Heart left ventricle (tissue), 16 donors: ENCODE results near the gene MTIF3. TPM values are rescaled to one million over a fixed set of nuclear protein-coding genes. Genes with fewer than 3 reads are reported as not detected.

Experiments used
- ATAC-seq, 4 donors: fragments of 200-7000 bp; cut with Tn5 transposase; one replicate each; pipeline ENCODE4 v1.9.1; 2020 to 2022; ENCODE audit warnings: moderate library complexity in 4 of 4, mild to moderate bottlenecking in 3 of 4, moderate number of reproducible peaks in 1 of 4
- DNase-seq, 5 donors: peaks; one replicate each; pipeline ENCODE4 v3.0.0-alpha.2; 2020
- H3K27ac ChIP-seq, 12 donors: fragments of 200-600 bp; sonication (generic) in 4 of 12; one replicate each; pipeline versions ENCODE4 v1.5.0 to v1.8.0; 2016 to 2022; ENCODE audit warnings: mild to moderate bottlenecking in 2 of 12
- H3K27me3 ChIP-seq, 9 donors: fragments of 200-600 bp; sonication (generic) in 2 of 9; one replicate each; pipeline versions ENCODE4 v1.5.1 to v1.8.0; 2016 to 2022; ENCODE audit warnings: mild to moderate bottlenecking in 3 of 9
- H3K36me3 ChIP-seq, 9 donors: fragments of 200-600 bp; sonication (generic) in 2 of 9; one replicate each; pipeline versions ENCODE4 v1.5.0 to v1.8.0; 2018 to 2022; ENCODE audit warnings: mild to moderate bottlenecking in 2 of 9
- H3K4me1 ChIP-seq, 12 donors: fragments of 200-600 bp; sonication (generic) in 4 of 12; one replicate each; pipeline versions ENCODE4 v1.5.0 to v1.8.0; 2016 to 2022; ENCODE audit warnings: mild to moderate bottlenecking in 3 of 12
- H3K4me3 ChIP-seq, 12 donors: fragments of 200-600 bp; sonication (generic) in 4 of 12; one replicate each; pipeline versions ENCODE4 v1.5.0 to v1.8.0; 2017 to 2022; ENCODE audit warnings: mild to moderate bottlenecking in 9 of 12, moderate library complexity in 4 of 12
- H3K9me3 ChIP-seq, 12 donors: fragments of 200-600 bp; sonication (generic) in 4 of 12; one replicate each; pipeline versions ENCODE4 v1.5.0 to v1.8.0; 2016 to 2022; ENCODE audit warnings: mild to moderate bottlenecking in 1 of 12
- CTCF ChIP-seq, 12 donors: fragments of 200-600 bp; sonication (generic) in 4 of 12; IDR thresholded peaks; one replicate each; pipeline versions ENCODE4 v1.5.0 to v1.8.0; 2018 to 2022; ENCODE audit warnings: antibody characterized with exemption in 12 of 12, mild to moderate bottlenecking in 5 of 12
- POLR2A ChIP-seq, 2 donors: fragments of 450-650 bp; IDR thresholded peaks; one replicate each; pipeline ENCODE4 v1.6.1; 2017; ENCODE audit warnings: antibody characterized with exemption in 2 of 2, mild to moderate bottlenecking in 2 of 2, moderate library complexity in 2 of 2
- WGBS, 4 donors: extraction: QIAGEN DNeasy Blood & Tissue Kit in 2 of 4; methylation state at CpG; one replicate each; pipeline versions ENCODE4 v1.1.5 to v1.1.7; 2013 to 2018; 5-methylcytosine and 5-hydroxymethylcytosine counted together
- intact Hi-C, 10 donors: fragments of 100-400 bp; cut with DNase I; formaldehyde crosslinking; loops; one replicate each; pipeline versions ENCODE4 v1.11.1 to v1.14.2; 2022
- long read RNA-seq, 3 donors: library from polyadenylated mRNA; unstranded; transcript quantifications; one replicate each; pipeline ENCODE4 v2.0.0, GENCODE V29; 2020 to 2021
- polyA plus RNA-seq, 2 donors: library from polyadenylated mRNA; stranded (reverse); fragments of 200-250 nt; gene quantifications; one replicate each; pipeline ENCODE4 v1.2.3, GENCODE V29; 2013
- total RNA-seq, 9 donors: library from RNA; depleted of rRNA in 2 of 9; stranded (reverse); fragments of >200 nt in 2 of 9; fragmentation: NEBNext Ultra II Directional in 3 of 9; extraction: Animal tissue kit (Norgen Biotek cat#: 25700) in 3 of 9; gene quantifications; one replicate each; pipeline versions ENCODE4 v1.1.0 to v1.2.4, GENCODE V29; 2016 to 2023
- donor health status: ischemic (EF 13 %, LVEDD 7.1; RV severe dilation, severe dysfunction).
- donor health status: healthy with polysubstance abuse.
- donor health status: DM: no; HTN: yes; CAD: no.
- donor health status: DM: no; HTN: no; CAD: no.
- donor health status: ischemic (EF 25% LVEDD 6.9; RV normal size, moderate dysfunction).
- donor health status: ischemic (EF 25% LVEDD 5.7; RV mildly dilated, moderate dysfunction).
- donor health status: healthy.
- donor health status: DM: yes; HTN: yes; CAD: no.
- donor health status: ischemic (EF 35%, LVEDD 5.7; RV mildly dilated, moderate dysfunction).
- donor health status: nonischemic (EF 11% LVEDD 7.7; RV severe dilation, severe dysfunction).
- donor health status: DM: yes; HTN: yes; CAD: no.
- donor health status: PGD.
- donor health status: ischemic (EF 29% LVEDD 5.4; RV normal size, mild dysfunction).
- donor health status: nonischemic (EF 23%, LVEDD 6.1; RV moderate dilation, normal function).

MTIF3 gene
- total RNA-seq (100 to 1,000 TPM; 101 to 252 (median 123) TPM), polyA plus RNA-seq (100 to 1,000 TPM; 136 to 257 TPM)
- long read RNA-seq, donor 1, transcript MTIF3-202 (5 exons, 1,005 nt) = major isoform, 68 of 137 reads
- long read RNA-seq, donor 1, partial matches to known transcripts = 13 of 137 reads
- long read RNA-seq, donor 1, other reads (novel, unspliced or antisense) = 54 of 137 reads
- long read RNA-seq, donor 2, transcript MTIF3-202 (5 exons, 1,005 nt) = major isoform, 53 of 163 reads
- long read RNA-seq, donor 2, partial matches to known transcripts = 19 of 163 reads
- long read RNA-seq, donor 2, other reads (novel, unspliced or antisense) = 85 of 163 reads
- long read RNA-seq, donor 3, transcript MTIF3-202 (5 exons, 1,005 nt) = major isoform, 22 of 52 reads
- long read RNA-seq, donor 3, partial matches to known transcripts = 6 of 52 reads
- long read RNA-seq, donor 3, other reads (novel, unspliced or antisense) = 20 of 52 reads

GRCh38 chr13:27449936-27450828, at the start of gene MTIF3:
Gene MTIF3 (minus strand): TSS chr13:27450564. CDS start chr13:27440448, 10,116 bp downstream.
- intact Hi-C loops = loop anchor here in 7 of 10 donors (1.0 to 10.0 kb wide), 6 partner anchors 23 to 175 kb away; partner anchors contain the start of genes LNX2 (in 4 of the 7), POLR1D (in 4 of the 7) and GTF3A (in 3 of the 7)
- Histone ChIP-seq H3K4me3 (peak within 1 kb of the TSS; percentile 38 to 97 (median 86)), H3K27me3 (no peaks in the 10 kb centered on the region), H3K27ac (peak within 1 kb of the TSS; percentile 95 to 100 (median 98)), H3K36me3 (peaks cover 0 to under 1% (median 0%) of the 10 kb centered on the region in 9 donors), H3K9me3 (no peaks in the 10 kb centered on the region), H3K4me1 (peaks cover 3 to 53% (median 39%) of the 10 kb centered on the region in 12 donors)
- TF ChIP-seq POLR2A (IDR thresholded peaks at IDR 0.05) = peak in 1 of 2 donors; percentile 56
- peak in 1 of 12 donors; percentile 14 for TF ChIP-seq CTCF (IDR thresholded peaks at IDR 0.05)
- peak; percentile 81 to 95 (median 92) for ATAC-seq
- WGBS, 4 donors = 0% methylated on average over 34 to 81 of the region's 81 CpGs
- DNase-seq = peak; percentile 94 to 97 (median 96)

GRCh38 chr13:27497563-27498230, 47.3 kb upstream of the MTIF3 start:
- intact Hi-C loops = no loop called here
- ATAC-seq = no peak
- WGBS, 4 donors = 88 to 92% (median 89%) methylated on average over 11 of the region's 11 CpGs

GRCh38 chr13:27496536-27497273, 46.3 kb upstream of the MTIF3 start:
- intact Hi-C loops = no loop called here
- no peak overlapping the region for H3K4me3 ChIP-seq
- H3K27me3 ChIP-seq = no peaks in the 10 kb centered on the region
- TF ChIP-seq POLR2A (IDR thresholded peaks at IDR 0.05) (no peak), CTCF (IDR thresholded peaks at IDR 0.05) (no peak)
- no peaks in the 10 kb centered on the region for H3K9me3 ChIP-seq
- peaks cover 0 to 5% (median 0%) of the 10 kb centered on the region in 12 donors for H3K4me1 ChIP-seq
- H3K27ac ChIP-seq = no peak overlapping the region
- 80 to 85% (median 84%) methylated on average over 9 to 10 of the region's 10 CpGs for WGBS, 4 donors
- no peaks in the 10 kb centered on the region for H3K36me3 ChIP-seq
- DNase-seq (no peak), ATAC-seq (no peak)

More at GRCh38 chr13:27497563-27498230, 47.3 kb upstream of the MTIF3 start:
- Histone ChIP-seq H3K4me1 (peaks cover 0 to 9% (median 0%) of the 10 kb centered on the region in 12 donors), H3K27ac (no peak overlapping the region), H3K27me3 (no peaks in the 10 kb centered on the region), H3K9me3 (no peaks in the 10 kb centered on the region), H3K4me3 (no peak overlapping the region), H3K36me3 (no peaks in the 10 kb centered on the region)
- no peak for DNase-seq
- TF ChIP-seq CTCF (IDR thresholded peaks at IDR 0.05) = no peak
- no peak for TF ChIP-seq POLR2A (IDR thresholded peaks at IDR 0.05)
